CD4-positive, alpha-beta T cell treated with Interleukin-2 at 100 ng/mL for 4 hours (primary cell): ENCODE results near the gene PAIP2.

Source experiments
- DNase-seq: peaks from one replicate; pipeline ENCODE4 v3.0.0-alpha.2; 2020; ENCODE audit warnings: low spot score

Gene PAIP2

DNA sequence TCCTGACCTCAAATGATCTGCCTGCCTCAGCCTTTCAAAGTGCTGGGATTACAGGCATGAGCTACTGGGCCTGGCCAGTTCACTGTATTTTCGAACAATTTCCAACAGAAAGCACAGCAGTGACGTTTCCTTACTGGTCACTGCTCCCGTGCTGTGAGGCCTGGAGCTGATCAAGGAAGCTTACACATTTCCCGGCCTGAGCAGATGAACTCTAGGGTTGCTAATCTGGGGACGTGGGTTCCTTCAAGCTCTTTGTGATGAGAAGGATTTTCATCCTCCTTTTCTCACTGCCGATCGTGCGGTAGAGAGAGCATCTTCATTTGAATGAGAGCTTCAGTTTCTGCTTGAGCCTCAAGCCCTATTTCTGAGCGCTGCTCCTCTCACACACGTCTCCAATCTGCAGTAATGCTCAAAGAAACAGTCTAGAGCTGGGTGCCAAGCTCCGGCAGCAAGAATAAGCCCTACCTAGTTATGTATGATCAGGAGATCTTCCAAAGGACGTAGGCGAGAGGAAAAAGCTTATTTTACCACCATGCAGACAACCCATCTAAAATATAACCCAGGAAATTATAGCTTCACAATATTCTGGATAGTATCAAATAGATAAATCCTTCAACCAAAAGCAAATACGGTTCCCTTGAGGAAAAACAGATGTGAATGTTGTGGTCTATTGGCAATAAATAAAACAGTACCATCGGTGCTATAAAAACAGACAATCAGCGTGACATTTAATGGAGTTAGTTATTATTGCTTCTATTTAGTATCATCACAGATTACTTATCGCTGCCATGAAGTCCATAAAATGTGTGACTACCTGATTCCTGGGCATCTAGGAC, 69.6 kb downstream of the PAIP2 start:
- no peak for DNase-seq

DNA sequence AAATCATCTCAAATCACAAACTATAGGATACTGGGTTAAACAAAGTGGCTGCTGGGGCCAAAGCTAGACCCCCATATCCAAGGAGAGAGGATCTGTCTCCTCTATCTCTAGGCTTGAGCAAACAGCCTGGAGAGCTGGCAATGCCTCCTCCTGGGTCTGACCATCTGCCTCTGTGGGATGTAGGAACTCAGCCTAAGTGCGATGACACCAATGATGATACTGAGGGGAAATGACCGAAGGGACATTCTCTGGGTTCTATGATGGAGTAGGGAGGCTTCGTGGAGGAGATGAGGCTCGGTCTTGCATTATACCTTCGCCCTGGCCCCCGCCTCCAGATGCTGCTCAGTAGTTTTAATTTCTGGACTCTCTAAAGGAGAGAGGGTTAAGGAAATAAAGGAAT, 71.5 kb downstream of the PAIP2 start:
- no peak for DNase-seq

DNA sequence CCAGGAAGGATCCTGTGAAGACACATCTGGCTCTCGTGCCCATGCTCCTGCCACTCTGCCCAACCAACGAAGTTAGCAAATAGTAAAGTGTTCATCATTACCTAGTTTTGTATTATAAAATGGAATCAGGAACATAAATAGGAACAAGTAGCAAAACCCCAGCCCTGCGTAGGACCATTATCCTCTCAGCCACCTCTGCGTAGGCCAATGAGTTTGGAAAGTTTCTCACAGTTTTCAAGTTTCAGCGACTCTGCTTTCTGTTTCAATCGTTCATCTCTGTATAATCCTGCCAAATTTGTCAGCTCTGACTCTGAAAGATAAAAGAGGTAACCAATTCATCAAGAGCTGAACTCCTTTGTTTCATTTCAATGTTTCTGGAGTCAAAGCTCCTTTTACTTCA, 72.3 kb downstream of the PAIP2 start:
- no peak for DNase-seq

DNA sequence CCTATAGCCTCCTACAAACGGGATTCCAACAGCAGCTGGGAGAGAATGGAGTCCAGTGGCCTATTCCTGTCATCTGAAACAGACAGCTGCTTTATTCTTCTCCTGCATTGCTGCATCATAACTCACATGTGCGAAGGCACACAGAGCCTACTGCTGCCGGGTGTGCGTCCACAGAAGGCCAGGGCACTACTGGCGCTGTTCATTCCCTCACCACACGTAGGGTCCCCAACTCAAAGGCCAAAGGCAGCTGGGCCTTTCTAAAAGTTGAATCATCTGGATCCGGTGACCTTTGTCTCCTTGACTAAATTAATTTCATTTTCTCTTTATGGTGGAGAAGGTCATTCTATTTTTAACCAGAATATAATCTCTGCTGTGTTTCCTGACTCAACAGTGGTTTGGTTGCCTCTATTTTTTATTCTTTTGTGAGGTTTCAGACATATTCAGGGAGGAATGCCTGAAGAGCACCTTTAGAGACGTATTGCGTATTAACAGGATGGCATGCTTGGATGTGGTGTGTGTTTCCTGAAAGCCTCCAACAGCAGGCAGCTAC, 73.0 kb downstream of the PAIP2 start:
- no peak for DNase-seq

DNA sequence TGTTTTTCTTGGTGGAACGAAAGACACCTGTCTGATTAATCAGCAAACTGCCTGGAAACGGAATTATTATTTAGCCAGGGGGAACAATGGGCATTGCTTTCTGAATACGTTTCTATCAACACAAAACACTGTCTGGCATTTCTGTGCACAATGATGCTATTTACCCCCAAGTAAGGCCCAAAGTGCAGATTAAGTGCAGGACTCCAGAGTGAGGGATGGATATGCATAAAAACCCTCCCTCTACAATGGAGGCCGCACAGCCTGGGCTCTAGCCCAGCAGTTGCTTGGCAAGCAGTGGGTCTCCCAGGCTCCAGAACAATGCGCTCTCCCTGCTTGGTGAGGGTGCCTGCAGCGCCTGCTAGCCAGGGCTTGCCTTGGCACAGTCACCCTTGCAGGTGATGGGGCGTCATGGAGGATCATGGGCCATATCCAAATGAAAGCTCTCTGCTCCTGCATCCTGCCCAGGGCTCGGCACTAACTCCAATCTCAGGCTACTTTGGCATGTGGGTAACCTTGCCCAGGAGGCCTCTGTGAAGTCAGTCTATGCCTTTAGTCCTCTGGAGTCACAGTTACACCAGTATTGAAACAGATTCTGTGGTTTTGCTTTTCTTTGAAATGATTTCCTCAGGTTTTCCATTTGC, 73.7 kb downstream of the PAIP2 start:
- DNase-seq: peak; percentile 25

DNA sequence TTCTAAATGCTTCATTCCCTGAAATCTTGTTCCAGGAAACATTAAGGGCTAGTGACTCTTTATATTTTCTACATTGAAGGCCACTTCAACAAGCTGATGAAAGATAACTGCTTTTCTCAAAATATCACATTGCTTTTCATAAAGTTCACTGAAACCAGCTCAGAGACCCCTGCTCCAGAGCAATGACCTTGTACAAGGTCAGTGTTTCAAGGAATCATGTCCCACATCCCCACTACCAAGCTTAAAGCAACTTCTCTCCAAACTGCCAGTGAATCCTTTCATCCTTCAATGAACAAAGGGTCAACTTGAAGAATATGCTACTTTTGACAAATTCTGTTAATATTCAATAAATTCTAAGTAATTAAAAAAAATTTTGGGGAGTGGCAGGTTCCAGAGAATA, 74.2 kb downstream of the PAIP2 start:
- no peak for DNase-seq

DNA sequence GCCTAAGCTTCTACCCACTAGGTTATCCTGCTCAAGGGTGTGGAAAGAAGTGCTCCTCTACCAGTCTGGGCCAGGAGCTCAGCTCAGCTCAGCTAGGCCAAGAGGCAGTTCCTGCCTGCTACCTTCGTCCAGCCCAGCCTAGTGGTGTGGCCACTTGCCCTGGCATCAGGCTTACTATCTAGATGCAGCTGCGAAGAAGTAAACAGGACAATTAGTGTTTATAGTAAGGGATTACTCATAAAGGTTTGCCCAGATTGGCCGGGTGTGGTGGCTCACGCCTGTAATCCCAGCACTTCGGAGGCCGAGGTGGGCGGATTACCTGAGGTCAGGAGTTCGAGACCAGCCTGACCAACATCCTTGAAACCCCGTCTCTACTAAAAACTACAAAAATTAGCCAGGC, 75.0 kb downstream of the PAIP2 start:
- DNase-seq: no peak

DNA sequence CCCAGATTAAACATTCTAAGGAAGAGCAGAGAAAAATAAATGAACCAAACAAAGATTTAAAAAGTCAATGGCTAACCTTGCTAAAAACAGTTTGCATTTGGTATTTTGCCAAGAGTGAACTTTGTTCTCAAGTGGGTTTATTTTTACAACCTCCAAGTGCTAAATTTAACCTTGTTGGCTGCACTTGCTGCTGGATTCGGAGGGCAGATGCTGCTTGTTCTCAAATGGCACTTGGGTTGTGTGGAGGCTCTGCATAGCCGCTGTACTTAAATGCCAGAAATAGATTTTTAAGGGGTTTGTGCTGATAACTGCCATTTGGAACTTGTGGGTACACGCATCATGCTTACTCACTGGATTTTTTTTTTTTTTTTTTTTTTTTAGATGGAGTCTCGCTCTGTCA, 75.6 kb downstream of the PAIP2 start:
- no peak for DNase-seq

DNA sequence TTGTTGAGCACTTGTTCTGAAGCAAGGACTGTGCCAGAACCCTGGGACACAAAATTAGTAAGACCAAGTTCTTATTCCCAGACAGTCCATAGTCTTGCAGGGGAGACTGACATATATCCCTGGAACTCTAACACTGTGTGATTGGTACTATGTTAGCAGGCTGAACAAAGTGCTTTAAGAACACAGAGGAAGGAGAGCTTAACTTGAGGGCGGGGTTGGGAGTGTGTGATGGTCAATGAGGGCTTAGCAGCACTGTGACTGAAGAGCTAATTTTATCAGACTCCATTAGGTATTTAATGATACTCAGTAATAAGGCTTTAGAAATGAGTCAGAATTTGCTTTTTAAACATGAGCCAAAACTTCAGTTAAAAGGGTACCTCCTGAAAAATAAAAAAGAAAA, 77.1 kb downstream of the PAIP2 start:
- no peak for DNase-seq
